Uterine smooth muscle cell (primary cell): ENCODE results near the gene BRMS1. TPM values are rescaled to one million over a fixed set of nuclear protein-coding genes. Genes with fewer than 3 reads are reported as not detected.

Source experiments
- total RNA-seq: library from RNA; depleted of rRNA; stranded (reverse); fragments of >200 nt; gene quantifications from 2 replicates; pipeline ENCODE4 v1.2.3, GENCODE V29; 2014

Gene BRMS1, protein sequence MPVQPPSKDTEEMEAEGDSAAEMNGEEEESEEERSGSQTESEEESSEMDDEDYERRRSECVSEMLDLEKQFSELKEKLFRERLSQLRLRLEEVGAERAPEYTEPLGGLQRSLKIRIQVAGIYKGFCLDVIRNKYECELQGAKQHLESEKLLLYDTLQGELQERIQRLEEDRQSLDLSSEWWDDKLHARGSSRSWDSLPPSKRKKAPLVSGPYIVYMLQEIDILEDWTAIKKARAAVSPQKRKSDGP
- total RNA-seq: 45.5 and 73.5 TPM in 2 replicates

GRCh38 chr11:66344550-66345315 lies at the start of gene BRMS1:
Gene BRMS1, minus strand, starts transcription at chr11:66345104. Its CDS starts 2,870 bp downstream, at chr11:66342234.

DNA sequence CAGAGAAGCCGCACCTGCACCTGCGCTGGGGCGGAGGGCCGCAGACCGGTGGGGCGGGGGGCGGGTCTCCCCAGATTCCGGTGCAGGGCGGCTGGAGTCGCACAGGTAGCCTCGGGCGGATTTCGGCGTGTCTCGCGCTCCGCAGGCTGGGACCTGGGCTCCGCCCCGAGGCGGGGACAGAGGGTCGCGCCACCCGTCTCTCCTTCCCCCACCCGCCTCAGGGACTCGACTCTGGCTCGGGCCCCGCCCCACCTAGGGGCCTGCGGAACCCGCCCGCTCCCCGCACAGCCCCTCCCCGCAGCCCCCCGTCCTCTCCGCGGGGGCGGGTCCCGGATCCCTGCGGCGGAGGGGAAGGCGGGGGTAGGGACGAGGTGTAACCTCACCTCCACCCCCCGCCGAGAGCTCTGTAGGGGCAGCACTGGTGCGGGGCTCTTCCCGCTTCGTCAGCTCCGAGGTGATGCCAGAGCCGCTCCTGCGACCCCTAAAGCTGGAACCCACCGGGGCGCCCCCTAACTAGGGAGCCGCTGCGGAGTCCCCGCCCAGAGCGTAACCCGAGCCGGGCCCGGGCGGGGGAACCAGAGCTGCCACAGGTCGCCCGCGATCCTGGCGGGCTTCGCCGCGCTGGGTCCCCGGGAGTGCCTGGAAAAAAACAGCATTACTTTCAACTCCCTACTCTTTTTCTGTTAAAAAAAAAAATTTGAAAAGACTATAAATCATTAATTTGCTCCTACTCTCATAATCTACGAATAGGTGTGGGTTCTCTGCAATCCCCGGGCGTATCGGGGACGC lies 26.9 kb upstream of the BRMS1 start, which contains the start of gene SLC29A2:
Gene SLC29A2 (minus strand): TSS at position 134 of the 789 bp plus-strand sequence. CDS start 169 bp downstream, outside the sequence.

GRCh38 chr11:66347425-66348276 lies 2.7 kb upstream of the BRMS1 start, which contains the start of gene B4GAT1:
Gene B4GAT1, minus strand, starts transcription at chr11:66347629. Its CDS starts 84 bp downstream, at chr11:66347545.

DNA sequence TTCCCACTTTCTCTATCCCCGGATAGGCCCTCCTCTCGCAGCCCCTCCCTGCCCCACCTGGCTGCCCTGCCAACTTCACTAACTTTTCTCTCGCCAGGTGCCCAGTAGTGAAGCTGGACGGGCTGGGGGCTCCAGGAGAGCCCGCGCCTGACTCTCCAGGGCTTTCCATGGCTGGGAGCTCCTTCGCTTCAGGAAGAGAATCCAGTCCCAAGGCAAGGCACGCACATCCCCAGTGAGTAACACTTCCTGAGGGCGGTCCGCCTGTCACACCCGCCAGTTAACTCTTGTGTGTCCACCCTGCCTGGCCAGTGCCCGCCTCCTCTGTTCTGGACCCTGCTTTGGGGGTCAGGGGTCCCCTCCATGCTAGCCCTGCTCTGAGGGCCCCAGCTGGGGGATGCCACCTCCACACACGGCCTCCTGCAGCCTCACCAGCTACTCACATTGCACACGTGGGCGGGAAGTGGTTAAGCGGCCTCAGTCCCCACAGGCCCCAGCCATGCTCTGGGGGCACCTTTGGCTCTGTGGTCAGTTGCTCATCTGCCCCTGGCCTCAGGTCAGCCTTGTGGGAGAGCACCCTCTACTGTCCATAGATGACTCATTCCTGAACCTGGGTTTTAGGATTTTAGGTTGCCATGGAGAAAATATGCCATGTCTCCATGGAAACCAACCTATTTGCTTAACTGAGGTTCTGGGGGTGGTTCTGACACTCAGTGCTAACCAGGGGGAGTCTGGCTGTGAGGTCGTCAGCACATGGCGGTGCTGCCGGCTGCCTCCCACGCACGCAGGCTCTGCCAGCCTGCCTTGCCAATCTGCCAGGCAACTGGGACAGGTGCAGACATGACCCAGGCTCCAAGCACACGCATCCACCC lies 8.4 kb downstream of the BRMS1 start, which contains the start of gene RIN1:
Gene RIN1 (minus strand): TSS at position 201 of the 869 bp plus-strand sequence. CDS start 32 bp downstream, at position 169.

GRCh38 chr11:66316849-66317251 lies 28.1 kb downstream of the BRMS1 start, which contains the start of gene CD248:
Gene CD248, minus strand, starts transcription at chr11:66317044. Its CDS starts 17 bp downstream, at chr11:66317027.

GRCh38 chr11:66291706-66292542 lies 53.0 kb downstream of the BRMS1 start, which contains the start of gene TMEM151A:
Gene TMEM151A, plus strand, starts transcription at chr11:66291894. Its CDS starts 120 bp downstream, at chr11:66292014.

DNA sequence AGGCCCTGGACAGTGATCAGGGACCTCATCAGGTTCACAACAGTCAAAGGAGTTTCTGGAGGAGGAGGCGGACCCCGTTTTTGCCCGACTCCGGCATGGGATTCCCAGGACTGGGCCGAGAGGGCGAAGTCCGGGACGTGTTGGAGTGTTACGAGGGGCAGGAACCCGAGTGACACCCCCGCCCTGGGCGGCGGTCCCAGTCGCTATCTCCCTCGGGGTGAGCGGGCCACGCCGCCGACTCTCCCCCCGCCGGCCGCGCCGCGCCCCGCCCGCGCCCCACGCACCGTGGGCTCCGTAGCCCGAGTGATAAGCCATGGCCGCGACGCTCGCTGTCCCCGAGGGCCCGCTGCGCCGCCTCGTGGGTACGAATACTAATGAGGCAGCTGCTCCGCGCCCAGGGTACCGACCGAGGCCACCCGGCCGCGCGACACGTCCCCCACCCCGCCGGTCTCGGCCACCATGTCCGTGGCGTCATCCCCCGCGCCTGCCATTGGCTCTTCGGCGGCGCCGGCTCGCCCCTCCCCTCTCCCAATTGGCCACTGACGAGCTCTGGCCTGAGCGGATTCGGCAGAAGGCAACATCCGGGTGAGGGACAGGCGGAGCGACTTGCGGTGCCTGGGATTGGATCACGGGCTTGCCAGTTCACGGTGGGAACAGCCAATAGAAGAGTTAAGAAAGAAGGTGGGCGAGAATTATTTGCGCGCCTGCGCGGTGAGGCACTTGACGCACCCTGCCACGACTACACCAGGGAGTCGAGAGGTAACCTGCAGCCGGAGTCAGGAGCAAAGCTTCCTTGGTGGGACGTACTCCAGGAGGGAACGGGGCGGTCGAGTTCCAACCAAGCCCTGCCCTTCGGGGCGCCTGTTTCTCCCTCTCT lies 56.0 kb downstream of the BRMS1 start, which contains the start of gene YIF1A:
Gene YIF1A (minus strand): TSS at position 473 of the 877 bp plus-strand sequence. CDS start 158 bp downstream, at position 315.

Other genes with a start within 250 kb of the BRMS1 start
- gene KLC2, start 87.4 kb downstream of the BRMS1 start, total RNA-seq: 27.3 and 28.5 TPM in 2 replicates
- 74.4 and 83.9 TPM in 2 replicates for gene RAB1B, start 76.5 kb downstream of the BRMS1 start, total RNA-seq
- gene CNIH2, start 66.9 kb downstream of the BRMS1 start, total RNA-seq: 0.11 and 0.25 TPM in 2 replicates
- 185 and 214 TPM in 2 replicates for gene YIF1A, start 56.0 kb downstream of the BRMS1 start, total RNA-seq
- under 0.01 and 0.11 TPM in 2 replicates for gene TMEM151A, start 53.2 kb downstream of the BRMS1 start, total RNA-seq
- 97.4 and 103 TPM in 2 replicates for gene CD248, start 28.1 kb downstream of the BRMS1 start, total RNA-seq
- gene RIN1, start 8.7 kb downstream of the BRMS1 start, total RNA-seq: 32.5 and 58.7 TPM in 2 replicates
- gene B4GAT1, start 2.5 kb upstream of the BRMS1 start, total RNA-seq: 40.7 and 55.1 TPM in 2 replicates
- gene SLC29A2, start 26.7 kb upstream of the BRMS1 start, total RNA-seq: 0.11 and 0.37 TPM in 2 replicates
- gene NPAS4, start 75.9 kb upstream of the BRMS1 start, total RNA-seq: not detected in 2 replicates
- 49.9 and 55.0 TPM in 2 replicates for gene MRPL11, start 93.7 kb upstream of the BRMS1 start, total RNA-seq
- gene PELI3, start 121.8 kb upstream of the BRMS1 start, total RNA-seq: 14.7 and 19.4 TPM in 2 replicates
- gene DPP3, start 135.3 kb upstream of the BRMS1 start, total RNA-seq: 50.4 and 56.9 TPM in 2 replicates
- 29.2 and 32.6 TPM in 2 replicates for gene BBS1, start 165.5 kb upstream of the BRMS1 start, total RNA-seq
- gene ZDHHC24, start 200.9 kb upstream of the BRMS1 start, total RNA-seq: 11.4 and 15.9 TPM in 2 replicates
- under 0.01 TPM in 1 of 2 replicates, not detected in the other for gene ACTN3, start 201.8 kb upstream of the BRMS1 start, total RNA-seq
- 5.9 and 20.6 TPM in 2 replicates for gene CTSF, start 223.5 kb upstream of the BRMS1 start, total RNA-seq
- gene CCDC87, start 248.0 kb upstream of the BRMS1 start, total RNA-seq: 0.11 and 0.25 TPM in 2 replicates
- 40.1 and 43.2 TPM in 2 replicates for gene CCS, start 248.1 kb upstream of the BRMS1 start, total RNA-seq